Activated T-cell treated with anti-CD3 and anti-CD28 coated beads, Interleukin-2, amount 50 U/mL, for 4 hours (primary cell): ENCODE data around the gene SPART. TPM values are rescaled to one million over a fixed set of nuclear protein-coding genes. Genes with fewer than 3 reads are reported as not detected.
A peak's percentile ranks its signal among the peaks of the same experiment; 100 is the strongest.

Experiments
- ATAC-seq, 2 donors: fragments of 200-7000 bp; cut with Tn5 transposase; one replicate each; pipeline ENCODE4 v1.10.0; 2021
- DNase-seq: peaks from one replicate; pipeline ENCODE4 v3.0.0-alpha.2; 2020
- H3K27me3 Mint-ChIP-seq: one replicate; pipeline ENCODE4 v1.8.0; 2021; ENCODE audit warnings: low read depth, mixed read lengths
- H3K36me3 Mint-ChIP-seq: one replicate; pipeline ENCODE4 v1.8.0; 2022; ENCODE audit warnings: mixed read lengths; ENCODE audit not compliant: insufficient read depth
- H3K4me1 Mint-ChIP-seq: one replicate; pipeline ENCODE4 v1.8.0; 2021; ENCODE audit warnings: low read depth, mixed read lengths
- H3K4me3 Mint-ChIP-seq: one replicate; pipeline ENCODE4 v1.8.0; 2021; ENCODE audit warnings: mild to moderate bottlenecking, moderate library complexity, mixed read lengths
- H3K9me3 Mint-ChIP-seq: one replicate; pipeline ENCODE4 v1.8.0; 2021; ENCODE audit warnings: mixed read lengths
- total RNA-seq, 3 donors: library from RNA; stranded (reverse); gene quantifications; one replicate each; pipeline ENCODE4 v1.2.1, GENCODE V29; 2021

The SPART gene
- total RNA-seq, 3 donors from 2014 or later: 28.5 to 32.8 (median 30.6) TPM

- ATAC-seq: no peak
- Mint-ChIP-seq H3K9me3 (no peaks in the 10 kb centered on the region), H3K4me1 (no peaks in the 10 kb centered on the region), H3K36me3 (no peaks in the 10 kb centered on the region), H3K4me3 (no peak overlapping the region), H3K27me3 (peaks cover 4% of the 10 kb centered on the region)
- no peak for DNase-seq
These were observed 14.7 kb upstream of the SPART start for GRCh38 chr13:36360903-36361302.

GRCh38 chr13:36359301-36359950, 13.2 kb upstream of the SPART start:
- no peaks in the 10 kb centered on the region for H3K4me1 Mint-ChIP-seq
- H3K4me3 Mint-ChIP-seq: no peak overlapping the region
- H3K9me3 Mint-ChIP-seq: no peaks in the 10 kb centered on the region
- DNase-seq: no peak
- no peak for ATAC-seq
- no peaks in the 10 kb centered on the region for H3K36me3 Mint-ChIP-seq
- H3K27me3 Mint-ChIP-seq: peaks cover 4% of the 10 kb centered on the region

GRCh38 chr13:36358175-36358718, 12.1 kb upstream of the SPART start:
- no peaks in the 10 kb centered on the region for H3K4me1 Mint-ChIP-seq
- no peak overlapping the region for H3K4me3 Mint-ChIP-seq
- ATAC-seq (no peak), DNase-seq (no peak)
- H3K36me3 Mint-ChIP-seq: no peaks in the 10 kb centered on the region
- H3K27me3 Mint-ChIP-seq: peaks cover 2% of the 10 kb centered on the region
- no peaks in the 10 kb centered on the region for H3K9me3 Mint-ChIP-seq

GRCh38 chr13:36357692-36358091, 11.5 kb upstream of the SPART start:
- Mint-ChIP-seq H3K4me1 (no peaks in the 10 kb centered on the region), H3K36me3 (no peaks in the 10 kb centered on the region), H3K4me3 (no peak overlapping the region), H3K27me3 (peaks cover 2% of the 10 kb centered on the region), H3K9me3 (no peaks in the 10 kb centered on the region)
- no peak for ATAC-seq
- no peak for DNase-seq

- H3K4me1 Mint-ChIP-seq: no peaks in the 10 kb centered on the region
- peaks cover 2% of the 10 kb centered on the region for H3K27me3 Mint-ChIP-seq
- no peaks in the 10 kb centered on the region for H3K9me3 Mint-ChIP-seq
- DNase-seq: no peak
- H3K4me3 Mint-ChIP-seq: no peak overlapping the region
- H3K36me3 Mint-ChIP-seq: no peaks in the 10 kb centered on the region
- no peak for ATAC-seq
These were observed 11.0 kb upstream of the SPART start for GRCh38 chr13:36357231-36357630.

- Mint-ChIP-seq H3K36me3 (no peaks in the 10 kb centered on the region), H3K4me3 (no peak overlapping the region), H3K9me3 (no peaks in the 10 kb centered on the region), H3K27me3 (peaks cover 2% of the 10 kb centered on the region), H3K4me1 (no peaks in the 10 kb centered on the region)
- DNase-seq (no peak), ATAC-seq (no peak)
These were observed 9.9 kb upstream of the SPART start for GRCh38 chr13:36356058-36356457.

GRCh38 chr13:36355632-36356031, 9.4 kb upstream of the SPART start:
- no peaks in the 10 kb centered on the region for H3K4me1 Mint-ChIP-seq
- no peaks in the 10 kb centered on the region for H3K36me3 Mint-ChIP-seq
- no peak overlapping the region for H3K4me3 Mint-ChIP-seq

GRCh38 chr13:36354842-36355623, 8.8 kb upstream of the SPART start:
- ATAC-seq: no peak
- Mint-ChIP-seq H3K4me3 (no peak overlapping the region), H3K27me3 (peaks cover 2% of the 10 kb centered on the region)

More at GRCh38 chr13:36355632-36356031, 9.4 kb upstream of the SPART start:
- DNase-seq (no peak), ATAC-seq (no peak)
- H3K27me3 Mint-ChIP-seq: peaks cover 2% of the 10 kb centered on the region
- no peaks in the 10 kb centered on the region for H3K9me3 Mint-ChIP-seq

GRCh38 chr13:36353001-36353400, 6.8 kb upstream of the SPART start:
- Mint-ChIP-seq H3K9me3 (no peaks in the 10 kb centered on the region), H3K4me1 (no peaks in the 10 kb centered on the region), H3K27me3 (peaks cover 2% of the 10 kb centered on the region), H3K36me3 (no peaks in the 10 kb centered on the region), H3K4me3 (no peak overlapping the region)
- no peak for DNase-seq
- ATAC-seq: no peak

More at GRCh38 chr13:36354842-36355623, 8.8 kb upstream of the SPART start:
- Mint-ChIP-seq H3K9me3 (no peaks in the 10 kb centered on the region), H3K4me1 (no peaks in the 10 kb centered on the region), H3K36me3 (no peaks in the 10 kb centered on the region)
- no peak for DNase-seq

GRCh38 chr13:36352350-36352749, 6.2 kb upstream of the SPART start:
- Mint-ChIP-seq H3K9me3 (no peaks in the 10 kb centered on the region), H3K27me3 (peaks cover 2% of the 10 kb centered on the region), H3K4me1 (no peaks in the 10 kb centered on the region), H3K4me3 (no peak overlapping the region), H3K36me3 (no peaks in the 10 kb centered on the region)
- DNase-seq: no peak
- ATAC-seq: no peak

GRCh38 chr13:36347531-36348210, 1.5 kb upstream of the SPART start:
- Mint-ChIP-seq H3K27me3 (no peaks in the 10 kb centered on the region), H3K4me3 (no peak overlapping the region), H3K36me3 (peaks cover 2% of the 10 kb centered on the region), H3K9me3 (no peaks in the 10 kb centered on the region), H3K4me1 (peaks cover 25% of the 10 kb centered on the region)
- DNase-seq: no peak
- no peak for ATAC-seq

GRCh38 chr13:36345438-36346221, 564 bp downstream of the SPART start:
- peak overlapping the region; percentile 87 for H3K4me3 Mint-ChIP-seq
- DNase-seq: peak; percentile 10
- H3K27me3 Mint-ChIP-seq: no peaks in the 10 kb centered on the region
- H3K36me3 Mint-ChIP-seq: peaks cover 3% of the 10 kb centered on the region
- peak; percentile 10 to 15 for ATAC-seq
- no peaks in the 10 kb centered on the region for H3K9me3 Mint-ChIP-seq
- H3K4me1 Mint-ChIP-seq: peaks cover 40% of the 10 kb centered on the region

- peak overlapping the region; percentile 87 for H3K4me3 Mint-ChIP-seq
- H3K36me3 Mint-ChIP-seq: peaks cover 3% of the 10 kb centered on the region
- H3K4me1 Mint-ChIP-seq: peaks cover 40% of the 10 kb centered on the region
- ATAC-seq (no peak), DNase-seq (no peak)
- no peaks in the 10 kb centered on the region for H3K9me3 Mint-ChIP-seq
- H3K27me3 Mint-ChIP-seq: no peaks in the 10 kb centered on the region
These were observed 1.2 kb downstream of the SPART start for GRCh38 chr13:36344886-36345437.
